SK-N-DZ (cell line): ENCODE measurements around the gene AJAP1.
A peak's percentile ranks its signal among the peaks of the same experiment; 100 is the strongest.

Experiments
- DNase-seq: peaks from one replicate; pipeline ENCODE4 v3.0.0-alpha.2; 2015; ENCODE audit warnings: low spot score

Gene AJAP1

GRCh38 chr1:4699376-4700301 is 45.2 kb downstream of the AJAP1 start:
- no peak for DNase-seq

GRCh38 chr1:4700801-4701200 is 46.4 kb downstream of the AJAP1 start:
- DNase-seq, result no peak

GRCh38 chr1:4701276-4701675 is 46.9 kb downstream of the AJAP1 start:
- DNase-seq, result no peak

- DNase-seq, result no peak
Observed at GRCh38 chr1:4702464-4702863, 48.1 kb downstream of the AJAP1 start.

GRCh38 chr1:4702932-4703331 is 48.5 kb downstream of the AJAP1 start:
- DNase-seq, result no peak

- no peak for DNase-seq
Observed at GRCh38 chr1:4703646-4704045, 49.2 kb downstream of the AJAP1 start.

- DNase-seq, result no peak
Observed at GRCh38 chr1:4708840-4709507, 54.6 kb downstream of the AJAP1 start.

GRCh38 chr1:4709641-4710040 is 55.2 kb downstream of the AJAP1 start:
- DNase-seq, result no peak

GRCh38 chr1:4710592-4711415 is 56.4 kb downstream of the AJAP1 start:
- no peak for DNase-seq

GRCh38 chr1:4711416-4712275 is 57.2 kb downstream of the AJAP1 start:
- no peak for DNase-seq

- DNase-seq, result no peak
Observed at GRCh38 chr1:4713669-4714068, 59.3 kb downstream of the AJAP1 start.

- DNase-seq, result no peak
Observed at GRCh38 chr1:4716406-4716805, 62.0 kb downstream of the AJAP1 start.

GRCh38 chr1:4718071-4718470 is 63.7 kb downstream of the AJAP1 start:
- no peak for DNase-seq

GRCh38 chr1:4723106-4723505 is 68.7 kb downstream of the AJAP1 start:
- DNase-seq, result no peak

- DNase-seq, result no peak
Observed at GRCh38 chr1:4724001-4724400, 69.6 kb downstream of the AJAP1 start.

GRCh38 chr1:4724695-4725250 is 70.4 kb downstream of the AJAP1 start:
- DNase-seq, result no peak

GRCh38 chr1:4725416-4725815 is 71.0 kb downstream of the AJAP1 start:
- DNase-seq, result no peak

GRCh38 chr1:4726620-4727341 is 72.4 kb downstream of the AJAP1 start:
- DNase-seq, result peak; percentile 60

- DNase-seq, result no peak
Observed at GRCh38 chr1:4728319-4729089, 74.1 kb downstream of the AJAP1 start.
